Measurements from ENCODE around the gene PRODH2.

Gene PRODH2

GRCh38 chr19:35812220-35813042 lies at the start of gene PRODH2:
Gene PRODH2, minus strand, starts transcription at chr19:35812845. Its CDS starts 40 bp downstream, at chr19:35812805.
- no peak for DNase-seq

- no peak for DNase-seq
Observed at GRCh38 chr19:35861640-35862160, 49.1 kb upstream of the PRODH2 start.

DNA sequence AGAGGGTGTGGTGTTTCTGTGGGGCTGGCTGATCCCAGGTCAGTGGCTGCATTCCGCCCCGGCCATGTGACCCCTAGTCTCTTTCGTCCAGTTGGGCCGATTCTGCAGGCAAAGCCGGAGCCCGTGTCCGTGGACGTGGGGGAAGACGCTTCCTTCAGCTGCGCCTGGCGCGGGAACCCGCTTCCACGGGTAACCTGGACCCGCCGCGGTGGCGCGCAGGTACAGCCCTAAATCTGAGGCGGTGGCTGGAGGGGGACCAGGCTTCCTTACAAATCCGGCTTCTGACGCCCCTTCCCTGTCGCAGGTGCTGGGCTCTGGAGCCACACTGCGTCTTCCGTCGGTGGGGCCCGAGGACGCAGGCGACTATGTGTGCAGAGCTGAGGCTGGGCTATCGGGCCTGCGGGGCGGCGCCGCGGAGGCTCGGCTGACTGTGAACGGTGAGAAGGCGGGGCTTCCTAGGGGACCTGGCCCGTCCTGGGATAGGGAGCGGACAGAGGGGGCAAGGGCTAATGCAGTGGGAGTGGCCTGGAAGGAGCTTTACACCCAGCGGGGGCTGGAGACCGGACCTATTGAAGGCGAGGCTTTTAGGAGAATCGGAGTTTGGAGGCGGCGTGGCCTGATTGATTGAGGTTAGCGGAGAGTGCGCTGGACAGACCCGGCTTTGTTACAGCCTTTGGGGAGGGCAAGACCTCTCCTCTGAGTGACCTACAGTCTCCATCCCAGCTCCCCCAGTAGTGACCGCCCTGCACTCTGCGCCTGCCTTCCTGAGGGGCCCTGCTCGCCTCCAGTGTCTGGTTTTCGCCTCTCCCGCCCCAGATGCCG lies 48.4 kb upstream of the PRODH2 start:
- no peak for DNase-seq

- DNase-seq: no peak
Observed at GRCh38 chr19:35860436-35860817, 47.8 kb upstream of the PRODH2 start.

DNA sequence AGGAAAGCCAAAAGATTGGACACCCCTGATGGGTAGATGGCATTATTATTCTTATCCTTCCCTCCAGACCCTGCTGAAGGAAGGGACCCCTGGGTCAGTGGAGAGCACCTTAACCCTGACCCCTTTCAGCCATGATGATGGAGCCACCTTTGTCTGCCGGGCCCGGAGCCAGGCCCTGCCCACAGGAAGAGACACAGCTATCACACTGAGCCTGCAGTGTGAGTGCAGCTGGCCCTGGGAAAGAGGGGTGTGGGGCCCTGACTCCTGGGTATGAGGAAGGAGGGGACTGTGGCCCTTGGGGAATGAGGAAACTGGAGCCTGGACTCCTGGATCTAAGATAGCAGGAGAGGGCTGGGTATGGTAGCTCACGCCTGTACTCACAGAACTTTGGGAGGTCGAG lies 46.8 kb upstream of the PRODH2 start:
- no peak for DNase-seq

DNA sequence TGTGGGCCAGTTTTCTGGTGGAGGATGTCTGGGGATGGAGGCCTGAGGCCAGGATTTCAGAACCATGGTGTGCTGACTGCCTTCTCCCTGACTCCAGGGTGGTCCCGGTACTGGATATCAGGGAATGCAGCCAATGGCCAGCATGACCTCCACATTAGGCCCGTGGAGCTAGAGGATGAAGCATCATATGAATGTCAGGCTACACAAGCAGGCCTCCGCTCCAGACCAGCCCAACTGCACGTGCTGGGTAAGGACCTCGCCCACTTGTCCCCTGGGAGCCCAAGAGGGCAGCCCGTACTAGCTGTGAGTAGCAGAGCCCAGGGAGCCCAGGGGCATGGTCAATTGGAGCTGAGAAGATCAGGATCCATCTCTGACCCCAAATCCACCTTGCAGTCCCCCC lies 45.7 kb upstream of the PRODH2 start:
- DNase-seq: no peak

GRCh38 chr19:35856546-35857149 lies 44.0 kb upstream of the PRODH2 start, which contains the start of gene KIRREL2:
Gene KIRREL2, plus strand, starts transcription at chr19:35856911. Its CDS starts 209 bp downstream, at chr19:35857120.
- no peak for DNase-seq

DNA sequence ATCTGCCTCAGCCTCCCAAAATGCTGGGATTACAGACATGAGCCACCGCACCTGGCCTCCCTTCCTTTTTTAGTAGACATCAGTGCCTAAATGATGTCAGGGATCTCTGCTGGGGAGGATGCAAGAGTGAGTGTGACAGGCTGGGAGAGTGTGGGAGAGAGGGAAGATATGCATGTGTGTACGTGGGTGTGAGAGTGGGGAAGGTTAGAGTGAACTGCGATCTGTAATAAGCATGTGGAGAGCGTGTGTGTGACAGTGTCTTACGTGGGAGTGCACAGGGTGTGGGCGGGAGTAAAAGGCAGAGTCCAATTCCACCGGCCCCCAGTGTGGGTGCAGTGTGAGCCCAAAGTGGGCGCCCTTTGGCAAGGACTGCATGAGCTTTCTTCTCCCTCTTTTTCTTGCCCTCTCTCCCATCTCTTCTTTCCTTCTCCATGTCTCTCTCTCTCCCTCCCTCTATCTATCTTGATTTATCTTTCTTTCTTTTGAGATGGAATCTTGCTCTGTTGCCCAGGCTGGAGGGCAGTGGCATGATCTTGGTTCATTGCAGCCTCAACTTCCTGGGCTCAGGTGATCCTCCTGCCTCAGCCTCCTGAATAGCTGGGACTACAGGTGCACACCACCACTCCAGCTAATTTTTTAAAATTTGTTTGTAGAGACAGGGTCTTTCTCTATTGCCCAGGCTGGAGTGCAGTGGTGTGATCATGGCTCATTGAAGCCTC lies 40.6 kb upstream of the PRODH2 start:
- no peak for DNase-seq

GRCh38 chr19:35852029-35852780 lies 39.6 kb upstream of the PRODH2 start, which contains the start of gene NPHS1:
Gene NPHS1, minus strand, starts transcription at chr19:35852504. Its CDS starts 667 bp downstream, at chr19:35851837.
- DNase-seq: no peak

GRCh38 chr19:35851213-35852028 lies 38.8 kb upstream of the PRODH2 start:
- DNase-seq: no peak

DNA sequence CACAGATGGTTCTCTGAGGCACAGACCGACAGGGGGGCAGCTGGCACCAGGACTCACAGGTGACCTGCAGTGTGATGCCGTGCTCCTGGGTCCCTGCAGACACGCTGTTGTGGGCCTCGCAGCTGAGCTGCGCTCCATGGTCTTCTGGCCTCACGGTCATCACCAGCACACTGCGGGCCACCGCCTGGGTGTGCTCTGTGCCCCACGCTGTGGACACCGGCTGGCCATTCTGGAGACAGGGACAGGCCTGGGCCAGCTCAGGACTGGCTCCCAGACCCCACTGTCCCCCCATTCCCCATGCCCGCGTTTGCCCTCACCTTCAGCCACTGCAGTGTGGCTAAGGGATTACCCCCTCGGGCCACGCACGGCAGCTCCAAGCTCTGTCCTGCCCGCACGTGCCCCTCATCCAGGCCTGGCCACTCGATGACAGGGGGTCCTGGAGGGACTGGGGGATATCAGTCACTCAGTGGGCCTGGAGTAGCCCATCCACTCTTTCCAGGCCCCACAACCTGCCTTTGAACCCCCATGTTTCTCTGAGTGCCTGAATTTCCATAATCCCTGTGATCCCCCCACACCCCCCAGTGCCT lies 36.4 kb upstream of the PRODH2 start:
- no peak for DNase-seq

DNA sequence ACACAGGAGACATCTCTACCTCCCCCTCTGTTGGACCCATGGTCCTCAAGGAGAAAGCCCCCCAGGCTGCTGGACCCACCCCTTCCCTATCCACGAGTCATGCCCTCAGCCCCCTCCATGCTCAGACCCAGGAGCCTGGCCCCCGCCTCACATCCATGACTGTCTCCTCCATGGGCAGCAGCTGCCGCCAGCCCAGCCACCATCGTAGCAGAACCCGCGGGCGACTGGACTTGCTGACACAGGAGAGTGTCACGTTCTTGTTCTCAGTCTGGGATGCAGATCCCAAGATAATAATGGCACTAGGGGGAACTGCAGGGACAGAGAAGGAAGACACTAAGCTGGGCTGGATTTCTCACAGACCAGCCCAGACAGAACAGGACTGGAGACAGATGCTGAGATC lies 35.8 kb upstream of the PRODH2 start:
- DNase-seq: no peak

DNA sequence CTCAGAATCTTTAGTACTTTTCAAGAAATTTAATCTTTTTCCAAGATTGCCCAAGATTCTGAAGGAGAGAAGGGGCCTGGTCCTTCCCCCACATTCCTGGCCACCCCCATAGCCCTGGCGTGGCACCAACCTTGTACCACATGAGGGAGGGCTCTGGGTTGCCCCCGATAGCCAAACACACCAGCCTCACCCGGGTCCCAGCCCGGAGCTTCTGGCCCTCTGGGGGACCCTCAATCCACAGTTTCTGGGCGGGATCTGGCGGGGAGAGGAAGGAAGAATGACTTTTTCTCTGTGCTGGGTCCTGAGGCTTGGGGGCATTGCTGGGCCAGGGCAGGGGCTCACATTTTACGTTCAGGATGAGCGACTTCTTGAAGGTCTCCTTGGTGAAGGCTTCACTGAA lies 35.3 kb upstream of the PRODH2 start:
- DNase-seq: no peak

DNA sequence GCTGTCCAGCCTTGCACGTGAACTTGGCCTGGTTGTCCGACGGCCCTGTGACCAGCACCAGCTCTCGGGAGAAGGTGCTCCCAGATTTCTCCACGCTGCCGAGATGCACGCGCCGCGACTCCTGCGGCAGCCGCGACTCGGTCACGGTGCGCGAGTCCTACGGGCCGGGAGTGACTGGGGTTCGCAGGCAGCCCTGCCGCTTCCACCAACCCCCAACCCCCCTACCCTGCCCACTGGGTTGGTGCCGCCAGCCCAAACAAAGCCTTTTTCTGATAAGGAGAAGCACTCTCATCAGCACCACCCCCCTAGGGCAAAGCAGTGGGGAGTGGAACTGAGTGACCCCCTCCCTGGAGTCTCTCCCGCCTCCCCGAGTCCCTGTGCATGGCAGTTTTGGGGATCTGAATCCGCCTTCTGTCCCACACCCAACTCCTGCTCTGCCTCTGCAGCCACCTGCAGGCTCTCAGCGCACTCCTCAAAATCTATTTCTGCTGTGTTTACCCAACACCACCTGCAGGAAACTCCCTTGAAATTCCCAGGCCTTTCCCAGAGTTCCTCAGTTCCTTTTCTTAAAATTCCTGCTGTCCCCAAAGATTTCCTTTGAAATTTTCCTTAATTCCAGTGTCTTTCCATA lies 33.5 kb upstream of the PRODH2 start:
- DNase-seq: no peak

DNA sequence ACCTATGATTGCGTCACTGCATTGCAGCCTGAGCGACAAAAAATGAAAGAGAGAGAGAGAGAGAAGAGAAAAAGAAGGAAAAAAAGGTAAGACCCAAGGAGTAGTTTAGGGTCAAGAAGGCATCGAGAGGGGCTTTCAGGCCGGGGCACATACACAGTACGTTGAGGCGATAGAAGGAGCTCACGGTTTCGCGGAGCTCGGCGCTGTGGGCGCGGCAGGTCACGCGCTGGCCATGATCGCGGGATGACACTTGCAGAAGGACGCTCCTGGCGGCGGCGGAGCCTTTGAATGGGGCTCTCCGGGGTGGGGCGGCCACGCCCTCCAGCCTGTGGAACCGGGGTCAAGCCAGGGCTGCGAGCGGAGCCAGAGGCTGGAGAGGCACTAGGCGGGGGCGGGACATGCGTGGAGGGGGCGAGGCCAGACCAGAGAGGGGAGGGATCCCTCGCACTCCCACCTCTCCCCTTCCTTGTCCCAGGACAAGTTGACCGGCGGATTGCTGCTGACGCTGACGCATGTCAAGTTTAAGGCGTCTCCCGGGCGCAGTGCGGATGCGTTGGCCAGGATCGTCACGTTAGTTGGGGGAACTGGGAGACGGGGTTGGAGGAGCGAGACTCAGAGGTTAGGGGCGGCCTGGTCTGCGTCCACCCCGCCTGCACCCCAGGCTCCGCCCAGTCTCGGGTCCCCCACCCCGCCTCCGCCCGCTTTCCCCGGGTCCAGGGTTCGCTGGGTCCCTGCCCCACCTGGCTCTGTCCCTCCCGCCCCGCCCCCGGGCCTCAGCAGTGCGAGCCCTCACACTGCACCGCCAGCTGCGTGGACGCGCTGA lies 32.8 kb upstream of the PRODH2 start:
- no peak for DNase-seq

DNA sequence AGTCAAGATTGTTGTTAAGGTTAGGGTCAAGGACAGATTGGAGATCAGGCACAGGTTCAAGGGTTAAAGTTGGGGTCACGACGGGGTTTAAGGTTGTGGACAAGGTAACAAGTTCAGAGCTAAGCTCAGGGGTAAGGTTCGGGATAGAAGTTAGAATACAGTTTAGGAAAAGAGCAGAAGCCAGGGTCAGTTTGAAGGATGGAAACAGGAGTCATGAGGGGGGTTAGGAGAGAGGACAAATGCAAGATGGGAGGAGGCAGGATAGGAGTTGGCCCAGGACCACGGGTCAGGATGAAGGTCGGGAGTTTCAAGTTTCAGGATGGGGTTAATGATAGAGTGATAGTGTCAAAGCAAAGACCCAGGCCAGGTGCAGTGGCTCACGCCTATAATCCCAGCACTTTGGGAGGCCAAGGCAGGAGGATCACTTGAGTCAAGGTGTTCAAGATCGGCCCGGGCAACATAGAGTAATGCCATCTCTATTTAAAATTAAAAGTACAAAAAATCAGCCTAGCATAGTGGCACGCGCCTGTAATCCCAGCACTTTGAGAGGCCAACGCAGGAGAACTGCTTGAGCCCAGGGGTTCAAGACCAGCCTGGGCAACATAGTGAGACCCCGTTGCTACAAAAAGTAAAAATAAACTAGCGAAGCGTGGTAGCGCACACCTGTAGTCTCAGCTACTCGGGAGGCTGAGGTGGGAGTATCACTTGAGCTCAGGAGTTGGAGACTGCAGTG lies 32.0 kb upstream of the PRODH2 start:
- no peak for DNase-seq

- DNase-seq: no peak
Observed at GRCh38 chr19:35843676-35844481, 31.2 kb upstream of the PRODH2 start.

All from RPMI8226 (cell line).